Natural killer cell treated with Interleukin-12 subunit alpha and Interleukin-12 subunit beta and Interleukin-15 and Interleukin-18, amount 100 ng/mL, for 72 hours (primary cell): ENCODE results near the gene SDS. TPM values are rescaled to one million over a fixed set of nuclear protein-coding genes. Genes with fewer than 3 reads are reported as not detected.
"Not testable (repeated sequence)": the region's sequence is repeated elsewhere in the genome, so short reads cannot be mapped to it uniquely, and the experiment has no call there.

Source experiments
- ATAC-seq, 2 donors: fragments of 150-1000 bp; cut with Tn5 transposase in 1 of 2; sonication (Bioruptor Pico), chemical (Tn5 transposase) in 1 of 2; 2 replicates each; pipeline ENCODE4 v1.10.0; 2021
- DNase-seq: peaks from one replicate; pipeline ENCODE4 v3.0.0; 2022; ENCODE audit warnings: low spot score
- H3K27ac Mint-ChIP-seq, 2 donors: 1 replicate in 1 of 2; 2 replicates in 1 of 2; pipeline ENCODE4 v1.8.0; 2022; ENCODE audit warnings: mixed read lengths in 2 of 2, mild to moderate bottlenecking in 1 of 2, moderate library complexity in 1 of 2
- H3K27me3 Mint-ChIP-seq, 2 donors: 1 replicate in 1 of 2; 2 replicates in 1 of 2; pipeline ENCODE4 v1.8.0; 2022; ENCODE audit warnings: mixed read lengths in 2 of 2
- H3K36me3 Mint-ChIP-seq: one replicate; pipeline ENCODE4 v1.8.0; 2022; ENCODE audit warnings: mixed read lengths
- H3K4me1 Mint-ChIP-seq, 2 donors: 1 replicate in 1 of 2; 2 replicates in 1 of 2; pipeline ENCODE4 v1.8.0; 2022; ENCODE audit warnings: low read depth in 2 of 2, mixed read lengths in 2 of 2, mild to moderate bottlenecking in 1 of 2
- H3K4me3 Mint-ChIP-seq: one replicate; pipeline ENCODE4 v1.8.0; 2022; ENCODE audit warnings: mixed read lengths
- H3K9me3 Mint-ChIP-seq: 2 replicates; pipeline ENCODE4 v1.8.0; 2022; ENCODE audit warnings: mixed read lengths
- total RNA-seq, 2 donors: library from RNA; stranded (reverse); gene quantifications; one replicate each; pipeline ENCODE4 v1.2.3, GENCODE V29; 2022

Gene SDS
- total RNA-seq, 2 donors from 2014 or later, result not detected

DNA sequence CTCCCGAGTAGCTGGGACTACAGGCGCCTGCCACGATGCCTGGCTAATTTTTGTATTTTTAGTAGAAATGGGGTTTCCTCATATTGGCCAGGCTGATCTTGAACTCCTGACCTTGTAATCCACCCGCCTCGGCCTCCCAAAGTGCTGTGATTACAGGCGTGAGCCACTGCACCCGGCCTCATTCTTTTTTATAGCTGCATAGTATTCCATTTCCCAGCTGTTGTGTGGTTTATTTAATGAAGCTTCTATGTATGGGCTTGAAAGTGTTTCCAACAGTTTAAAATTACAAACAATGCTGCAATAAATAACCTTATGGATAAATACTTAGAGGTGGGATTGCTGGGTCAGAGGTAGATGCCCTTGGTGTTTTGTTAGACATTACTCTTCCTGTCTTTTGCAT is 49.5 kb downstream of the SDS start:
- ATAC-seq, H3K4me1 Mint-ChIP-seq, H3K4me3 Mint-ChIP-seq, H3K36me3 Mint-ChIP-seq, H3K9me3 Mint-ChIP-seq, DNase-seq, H3K27ac Mint-ChIP-seq: not testable (repeated sequence)
- H3K27me3 Mint-ChIP-seq, result peaks cover 14 to 17% of the 10 kb centered on the region in 2 donors

DNA sequence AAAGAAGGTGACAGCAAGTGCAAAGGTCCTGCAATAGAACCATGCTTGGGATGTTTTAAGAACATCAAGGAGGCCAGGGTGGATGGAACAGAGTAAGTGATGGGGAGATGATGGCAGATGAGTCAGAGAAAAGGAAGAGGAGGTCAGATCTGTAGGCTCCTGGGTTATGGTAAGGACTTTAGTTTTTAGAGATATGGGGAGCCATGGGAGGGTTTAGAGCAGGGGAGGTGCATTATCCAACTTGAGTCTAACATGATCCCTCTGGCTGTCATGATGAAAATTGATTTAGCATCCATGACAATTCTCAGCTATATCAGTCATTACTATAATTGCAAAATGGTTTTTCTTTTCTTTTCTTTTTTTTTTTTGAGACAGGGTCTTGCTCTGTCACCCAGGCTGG is 52.6 kb downstream of the SDS start:
- H3K4me3 Mint-ChIP-seq, result no peak overlapping the region
- H3K27me3 Mint-ChIP-seq, result peaks cover 17 to 21% of the 10 kb centered on the region in 2 donors
- DNase-seq (no peak), ATAC-seq (no peak)
- no peaks in the 10 kb centered on the region for H3K9me3 Mint-ChIP-seq
- no peaks in the 10 kb centered on the region for H3K4me1 Mint-ChIP-seq
- no peak overlapping the region for H3K27ac Mint-ChIP-seq
- no peaks in the 10 kb centered on the region for H3K36me3 Mint-ChIP-seq

DNA sequence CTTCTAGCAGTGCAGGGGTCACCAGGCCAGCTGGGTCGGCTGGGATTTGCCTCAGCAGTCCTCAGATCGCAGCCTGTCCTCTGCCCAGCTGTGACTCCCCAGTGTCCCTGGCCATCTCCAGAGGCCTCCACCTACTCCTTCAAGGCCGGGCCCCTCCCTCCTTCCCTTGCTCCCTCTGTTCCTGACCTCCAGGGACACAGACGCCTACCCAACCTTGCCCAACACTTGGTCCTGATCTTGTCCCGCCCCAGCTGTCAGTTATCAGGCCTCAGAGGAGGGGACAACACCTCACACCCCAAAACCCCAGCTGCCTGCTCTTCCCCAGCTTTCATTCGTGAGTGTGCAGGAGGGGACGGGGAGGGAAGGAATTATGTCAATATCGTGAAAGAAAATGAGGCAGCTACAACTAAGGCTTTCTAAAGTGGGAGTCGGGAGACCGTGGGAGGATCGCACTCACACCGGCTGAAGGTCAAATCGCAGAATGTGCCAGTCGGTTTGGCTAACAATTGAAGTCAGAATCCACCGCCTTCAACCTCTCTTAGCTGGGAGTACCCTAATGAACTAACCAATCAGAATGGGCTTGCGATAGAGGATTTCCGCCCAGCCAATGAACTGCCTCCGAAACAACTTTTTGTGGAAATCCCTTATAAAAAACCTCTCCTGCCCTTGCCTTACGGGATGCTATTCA is 54.7 kb downstream of the SDS start:
- peaks cover 17 to 21% of the 10 kb centered on the region in 2 donors for H3K27me3 Mint-ChIP-seq
- H3K36me3 Mint-ChIP-seq, result no peaks in the 10 kb centered on the region
- H3K27ac Mint-ChIP-seq, result no peak overlapping the region
- H3K4me3 Mint-ChIP-seq, result no peak overlapping the region
- H3K9me3 Mint-ChIP-seq, result no peaks in the 10 kb centered on the region
- DNase-seq, result no peak
- H3K4me1 Mint-ChIP-seq, result no peaks in the 10 kb centered on the region
- ATAC-seq, result no peak

DNA sequence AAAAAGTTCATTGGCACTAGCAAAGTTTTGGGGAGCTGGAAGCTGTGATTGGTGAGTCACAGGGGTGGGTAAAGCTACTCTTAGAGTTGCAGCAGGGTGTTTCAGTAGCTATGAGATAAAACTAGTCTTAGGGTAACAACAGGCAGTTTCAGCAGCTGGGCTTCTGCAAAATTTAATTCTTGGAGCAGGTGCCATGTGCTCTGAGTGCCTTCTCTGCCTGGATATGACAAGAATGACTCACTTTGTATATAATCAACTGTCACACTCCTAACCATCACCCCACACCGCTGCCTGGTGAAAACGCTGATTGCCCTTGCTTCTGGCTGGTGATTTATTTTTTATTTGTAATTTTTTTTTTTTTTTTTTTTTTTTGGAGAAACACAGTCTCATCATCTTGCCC is 55.8 kb downstream of the SDS start:
- no peak for ATAC-seq
- no peak overlapping the region for H3K4me3 Mint-ChIP-seq
- H3K36me3 Mint-ChIP-seq, result no peaks in the 10 kb centered on the region
- no peak overlapping the region for H3K27ac Mint-ChIP-seq
- H3K9me3 Mint-ChIP-seq, result no peaks in the 10 kb centered on the region
- no peak for DNase-seq
- H3K27me3 Mint-ChIP-seq, result peaks cover 14 to 21% of the 10 kb centered on the region in 2 donors
- no peaks in the 10 kb centered on the region for H3K4me1 Mint-ChIP-seq

DNA sequence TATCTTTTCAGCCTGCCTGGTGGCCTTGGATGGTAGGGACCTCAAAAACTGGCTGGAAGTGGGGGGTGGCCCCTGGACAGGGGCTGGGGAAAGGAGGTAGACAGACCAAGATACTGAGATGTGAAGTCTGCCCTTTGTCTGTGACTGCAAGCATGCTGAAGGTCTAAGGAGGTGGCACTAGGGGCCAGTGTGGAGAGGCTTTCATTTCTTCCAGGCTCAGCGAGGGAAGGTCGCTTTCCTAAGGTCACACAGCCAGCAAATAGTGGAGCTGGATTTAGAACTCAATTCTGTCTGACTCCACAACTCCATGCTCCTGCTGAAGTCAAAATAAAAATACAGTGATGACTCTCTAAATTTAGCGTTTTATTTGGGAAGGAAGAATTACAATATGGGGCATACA is 56.6 kb downstream of the SDS start:
- DNase-seq, result no peak
- Mint-ChIP-seq H3K9me3 (no peaks in the 10 kb centered on the region), H3K36me3 (no peaks in the 10 kb centered on the region), H3K4me3 (no peak overlapping the region), H3K27ac (no peak overlapping the region), H3K27me3 (peaks cover 10 to 14% of the 10 kb centered on the region in 2 donors), H3K4me1 (no peaks in the 10 kb centered on the region)
- no peak for ATAC-seq

DNA sequence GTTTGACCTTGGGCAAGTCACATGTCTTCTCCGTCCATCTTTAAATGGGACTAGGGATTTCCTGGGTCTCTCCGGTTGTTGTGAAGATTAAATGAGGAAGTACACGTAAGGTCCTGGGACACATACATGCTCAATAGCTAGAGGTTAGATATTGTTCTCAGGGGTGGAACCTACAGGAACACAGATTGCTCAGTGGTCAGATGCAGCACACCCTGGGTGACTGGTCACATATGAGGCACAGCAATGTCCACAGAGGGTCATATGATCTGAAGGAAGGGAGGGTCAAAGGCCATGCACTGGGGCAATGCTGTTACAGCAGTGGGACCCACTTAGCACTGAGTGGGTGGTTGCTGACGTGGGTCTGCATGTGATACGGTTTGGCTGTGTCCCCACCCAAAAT is 57.3 kb downstream of the SDS start:
- no peaks in the 10 kb centered on the region for H3K36me3 Mint-ChIP-seq
- no peaks in the 10 kb centered on the region for H3K9me3 Mint-ChIP-seq
- no peak for DNase-seq
- no peaks in the 10 kb centered on the region for H3K4me1 Mint-ChIP-seq
- peaks cover 10 to 14% of the 10 kb centered on the region in 2 donors for H3K27me3 Mint-ChIP-seq
- no peak for ATAC-seq
- no peak overlapping the region for H3K27ac Mint-ChIP-seq
- H3K4me3 Mint-ChIP-seq, result no peak overlapping the region

DNA sequence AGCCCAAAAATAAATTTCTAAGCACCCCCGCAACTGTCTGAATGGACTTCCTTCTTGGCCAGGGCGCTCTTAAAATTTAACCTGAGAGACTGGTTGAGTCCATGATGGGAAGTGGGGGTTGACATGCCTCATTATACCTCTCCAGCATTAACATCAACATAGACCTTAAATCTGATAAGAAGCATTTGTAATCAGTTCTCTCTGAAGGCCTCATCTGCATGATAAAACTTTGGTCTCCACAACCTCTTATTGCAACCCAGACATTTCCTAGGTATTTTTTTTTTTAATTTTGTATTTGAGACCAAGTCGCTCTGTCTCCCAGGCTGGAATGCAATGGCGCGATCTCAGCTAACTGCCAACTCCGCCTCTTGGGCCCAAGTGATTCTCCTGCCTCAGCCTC is 58.4 kb downstream of the SDS start:
- Mint-ChIP-seq H3K4me3 (no peak overlapping the region), H3K36me3 (no peaks in the 10 kb centered on the region), H3K9me3 (no peaks in the 10 kb centered on the region), H3K27ac (no peak overlapping the region), H3K27me3 (peaks cover 7 to 9% of the 10 kb centered on the region in 2 donors), H3K4me1 (no peaks in the 10 kb centered on the region)
- no peak for ATAC-seq
- DNase-seq, result no peak

Other genes with a start within 250 kb of the SDS start
- gene DDX54, start 218.4 kb downstream of the SDS start, total RNA-seq, result 100 to 1,000 TPM in 1 of 2 donors, 10 to 100 TPM in 1; 85.8 to 143 TPM
- 10 to 100 TPM; 19.6 to 27.3 TPM for gene RITA1, start 218.2 kb downstream of the SDS start, total RNA-seq
- 10 to 100 TPM; 14.1 to 43.6 TPM for gene TPCN1, start 182.4 kb downstream of the SDS start, total RNA-seq
- gene SLC8B1, start 68.8 kb downstream of the SDS start, total RNA-seq, result 10 to 100 TPM; 19.9 to 28.3 TPM
- gene PLBD2, start 45.3 kb downstream of the SDS start, total RNA-seq, result 10 to 100 TPM; 23.2 to 26.8 TPM
- 1 to 10 TPM in 1 of 2 donors, under 1 TPM in 1; 0.76 to 2.6 TPM for gene SDSL, start 18.5 kb upstream of the SDS start, total RNA-seq
- gene LHX5, start 68.0 kb upstream of the SDS start, total RNA-seq, result not detected